DMS53 treated with DMSO at 0.1 percent for 48 hours (cell line): ENCODE results near the gene JMY.

Source experiments
- DNase-seq: peaks from one replicate; lab custom pipeline; 2025; ENCODE audit not compliant: unreplicated experiment; lab: John Stamatoyannopoulos, UW

Gene JMY

GRCh38 chr5:79287380-79287779 is 51.4 kb downstream of the JMY start:
- DNase-seq = no peak

- DNase-seq = no peak
Measured at GRCh38 chr5:79287907-79288306, 52.0 kb downstream of the JMY start.

- no peak for DNase-seq
Measured at GRCh38 chr5:79295029-79295428, 59.1 kb downstream of the JMY start.

DNA sequence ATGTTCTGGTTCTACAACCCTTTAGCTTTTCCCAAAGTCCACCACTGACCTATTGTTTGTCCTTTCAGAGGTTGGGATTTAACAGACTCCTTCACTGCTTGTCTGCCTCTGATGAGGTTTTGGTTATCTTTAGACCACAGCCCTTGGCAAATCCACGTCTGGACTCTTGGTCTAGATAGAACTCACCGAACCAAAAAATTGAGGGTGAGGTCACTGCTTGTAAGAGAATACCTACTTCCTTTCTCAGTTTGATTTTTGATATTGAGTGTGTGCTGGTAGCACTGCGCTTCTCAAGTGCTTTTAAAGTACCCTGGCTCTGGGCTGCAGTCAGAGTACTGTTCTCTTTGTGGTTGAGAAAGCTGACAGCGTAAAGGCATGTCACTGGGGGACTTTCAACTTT is 61.7 kb downstream of the JMY start:
- no peak for DNase-seq

DNA sequence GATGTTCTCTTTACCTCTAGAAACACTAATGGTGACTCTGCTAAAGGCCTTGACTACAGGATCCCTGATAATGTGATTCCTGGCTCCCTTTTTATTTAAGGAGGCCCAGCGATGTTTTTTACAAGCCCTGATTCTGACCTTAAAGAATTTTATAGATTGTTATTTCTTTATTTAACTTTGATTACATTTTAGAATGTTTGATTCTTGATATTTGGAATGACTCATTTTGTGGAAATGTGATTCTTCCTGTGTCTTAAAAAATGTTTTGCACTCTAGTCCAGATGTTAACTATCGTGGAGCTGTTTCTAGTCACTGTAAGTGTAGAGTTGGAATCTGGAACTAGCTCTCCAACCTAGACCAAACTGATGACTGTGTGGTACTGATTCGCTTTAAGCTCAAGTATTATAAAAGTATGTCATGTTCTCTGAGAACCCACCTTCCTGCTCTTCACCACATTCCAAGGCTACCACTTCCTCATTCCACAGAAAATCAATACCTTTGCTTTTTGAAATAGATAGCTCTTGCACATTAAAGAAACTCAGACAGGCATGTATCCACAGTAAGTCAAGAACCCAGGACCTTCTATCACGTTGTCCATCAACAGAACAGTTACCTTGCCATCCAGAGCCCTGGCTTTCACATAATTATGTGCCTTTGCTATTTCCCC is 65.2 kb downstream of the JMY start:
- DNase-seq = no peak

- no peak for DNase-seq
Measured at GRCh38 chr5:79302454-79302853, 66.5 kb downstream of the JMY start.

DNA sequence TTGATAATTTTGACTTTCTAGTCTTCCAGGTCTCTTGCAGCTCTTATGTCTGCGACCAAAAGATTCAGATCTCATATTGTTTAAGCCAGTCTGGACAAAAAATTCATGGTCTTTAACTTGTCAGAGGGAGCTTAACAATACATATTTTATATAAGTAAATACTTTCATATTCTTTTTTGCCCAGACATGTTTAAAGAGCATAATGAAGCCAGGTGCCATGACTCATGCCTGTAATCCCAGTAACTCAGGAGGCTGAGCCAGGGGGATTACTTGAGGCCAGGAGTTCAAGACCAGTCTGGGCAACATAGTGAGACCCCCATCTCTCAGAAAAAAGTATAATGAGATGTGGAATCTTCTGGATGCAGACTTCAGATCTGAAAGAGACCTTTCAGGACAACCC is 69.8 kb downstream of the JMY start:
- DNase-seq = no peak

- DNase-seq = peak; percentile 51
Measured at GRCh38 chr5:79318935-79319614, 83.1 kb downstream of the JMY start.

DNA sequence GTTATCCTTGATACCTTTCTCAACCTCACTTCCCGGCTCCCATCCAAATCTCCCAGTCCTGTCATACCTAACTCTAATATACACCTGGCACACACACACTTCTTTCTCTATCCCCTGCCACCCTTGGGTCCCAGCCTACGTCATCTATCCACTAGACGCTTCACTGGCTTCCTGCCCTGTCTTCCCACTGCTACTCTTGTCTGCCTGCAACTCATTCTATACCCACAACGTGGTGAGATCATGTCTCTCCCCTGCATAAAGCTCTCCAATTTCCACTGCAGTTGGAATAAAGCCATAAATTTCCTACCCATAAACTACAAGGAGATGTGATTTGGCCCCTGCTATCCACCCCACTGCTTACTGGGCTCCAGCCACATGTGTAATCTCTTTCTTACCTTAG is 93.5 kb downstream of the JMY start:
- no peak for DNase-seq

DNA sequence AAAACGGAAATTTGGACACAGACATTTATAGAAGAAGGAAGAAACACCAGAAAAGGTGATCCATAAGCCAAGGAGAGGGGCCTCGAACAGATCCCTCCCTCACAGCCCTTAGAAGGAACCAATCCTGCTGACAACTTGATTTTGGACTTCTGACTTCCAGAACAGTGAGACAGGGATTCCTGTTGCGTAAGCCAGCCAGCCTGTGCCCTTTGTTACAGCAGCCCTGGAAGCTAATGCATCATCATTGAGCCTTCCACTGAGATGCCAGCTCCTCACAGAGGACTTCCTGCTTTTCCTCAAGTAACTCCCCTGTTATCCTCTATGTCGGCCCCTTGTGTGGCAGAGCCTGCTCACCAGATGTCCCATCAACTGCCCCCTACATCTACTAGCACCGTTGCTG is 94.1 kb downstream of the JMY start:
- no peak for DNase-seq

DNA sequence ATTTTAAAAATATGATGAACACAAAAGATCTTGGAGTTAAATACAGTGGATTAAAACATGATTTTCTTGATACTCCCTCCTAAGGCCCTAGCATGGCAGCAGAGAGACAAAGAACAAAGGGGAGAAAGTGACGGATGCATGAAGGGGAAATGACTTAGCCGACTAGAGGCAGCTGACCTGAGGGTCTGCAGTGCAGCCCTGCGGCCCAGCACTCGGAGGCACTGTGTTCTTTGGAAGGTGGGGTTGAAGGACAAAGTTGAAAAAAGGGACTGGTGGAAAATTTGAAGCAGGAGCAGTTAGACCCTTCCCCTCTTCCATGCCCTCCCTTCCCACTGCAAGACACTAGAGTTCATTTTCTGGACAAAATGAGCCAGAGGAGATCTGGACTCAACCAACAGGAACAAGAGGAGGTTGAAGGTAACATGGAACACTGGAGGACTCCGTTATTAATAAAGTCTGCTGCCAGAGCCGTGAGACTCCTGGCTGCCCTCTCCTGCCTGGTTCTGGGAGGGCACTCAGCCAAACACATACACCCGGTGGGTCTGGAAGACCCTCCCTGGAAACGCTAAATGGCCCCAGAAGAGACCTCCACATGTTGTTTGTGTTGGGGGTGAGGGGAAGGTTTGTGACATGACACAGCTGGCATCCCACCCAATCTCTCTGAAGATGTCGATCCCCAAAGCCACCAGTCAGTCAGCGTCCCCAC is 98.1 kb downstream of the JMY start:
- no peak for DNase-seq

- DNase-seq = peak; percentile 3
Measured at GRCh38 chr5:79346420-79346824, 110.5 kb downstream of the JMY start.

DNA sequence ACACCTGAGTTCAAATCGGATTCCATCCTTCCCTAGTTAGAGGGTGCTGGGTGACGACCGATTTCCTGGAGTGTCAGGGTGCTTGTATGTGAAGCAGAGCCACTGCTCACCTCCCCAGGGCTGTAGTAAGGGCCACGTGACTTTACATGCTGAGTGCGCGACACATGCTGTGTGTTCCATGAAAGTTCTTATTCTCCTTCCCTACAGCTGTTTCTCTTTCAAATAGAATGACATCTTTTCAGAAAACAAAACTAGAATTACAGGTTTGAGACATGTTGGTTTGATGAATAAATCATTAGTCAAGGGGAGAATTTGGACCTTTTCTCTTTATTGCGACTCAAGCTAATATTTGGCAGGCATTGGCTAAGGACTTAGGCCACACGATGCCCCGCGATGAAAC is 113.1 kb downstream of the JMY start:
- no peak for DNase-seq

DNA sequence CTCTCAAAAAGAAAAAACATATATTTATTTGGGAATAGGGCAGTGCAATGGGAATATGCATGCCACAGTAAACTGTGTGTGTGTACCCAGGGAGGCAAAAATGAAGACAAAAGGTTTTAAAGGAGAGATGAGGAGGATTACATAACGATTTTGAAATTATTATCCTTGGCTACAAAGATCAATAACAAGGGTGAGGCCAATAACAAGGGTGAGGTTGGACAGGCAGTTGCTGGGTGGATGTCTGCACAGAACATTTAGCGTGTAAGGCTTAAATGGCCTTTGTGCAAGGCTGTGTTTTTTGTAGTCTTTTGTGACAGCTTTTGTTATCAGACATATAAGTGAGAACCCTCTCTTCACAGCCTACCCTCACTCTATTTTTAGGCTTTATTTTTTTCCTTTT is 114.0 kb downstream of the JMY start:
- DNase-seq = no peak

DNA sequence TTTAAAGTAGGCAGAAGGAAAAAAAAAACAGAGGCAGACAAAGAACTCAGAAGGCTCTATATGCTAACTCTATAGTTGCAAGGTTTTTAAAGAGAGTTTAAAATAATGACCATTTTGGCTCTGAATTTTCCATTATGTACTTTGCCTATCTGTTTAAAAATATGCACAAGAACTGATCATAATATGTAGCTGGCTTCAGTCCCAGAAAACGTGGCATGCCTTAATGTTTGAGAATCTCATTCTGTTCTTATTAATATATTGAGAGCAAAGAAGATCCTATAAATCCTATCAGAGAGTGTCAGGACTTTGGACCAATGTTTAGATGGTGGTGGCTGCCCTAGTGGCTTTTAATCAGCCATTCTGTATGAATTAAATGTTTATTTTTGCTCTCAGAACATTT is 121.5 kb downstream of the JMY start:
- no peak for DNase-seq
